ENCODE data around the gene NEMF.

DNA sequence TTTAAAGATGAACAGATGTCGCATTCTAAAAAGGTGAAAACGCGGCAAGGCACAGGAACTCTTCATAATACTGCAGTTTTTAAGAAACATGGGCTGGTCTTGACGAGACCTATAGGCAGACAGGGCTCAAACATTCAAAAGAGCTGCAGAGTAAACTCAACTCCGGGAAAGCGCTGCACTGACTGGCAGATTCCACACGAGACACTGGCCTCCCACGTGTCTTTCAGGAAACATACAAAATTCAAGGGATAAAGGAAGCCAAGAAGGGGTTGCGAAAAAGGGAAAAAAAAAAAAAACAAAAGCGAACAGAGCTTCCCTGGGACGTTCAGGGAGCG, 39.7 kb upstream of the NEMF start:
- TF ChIP-seq, protein P1, sequence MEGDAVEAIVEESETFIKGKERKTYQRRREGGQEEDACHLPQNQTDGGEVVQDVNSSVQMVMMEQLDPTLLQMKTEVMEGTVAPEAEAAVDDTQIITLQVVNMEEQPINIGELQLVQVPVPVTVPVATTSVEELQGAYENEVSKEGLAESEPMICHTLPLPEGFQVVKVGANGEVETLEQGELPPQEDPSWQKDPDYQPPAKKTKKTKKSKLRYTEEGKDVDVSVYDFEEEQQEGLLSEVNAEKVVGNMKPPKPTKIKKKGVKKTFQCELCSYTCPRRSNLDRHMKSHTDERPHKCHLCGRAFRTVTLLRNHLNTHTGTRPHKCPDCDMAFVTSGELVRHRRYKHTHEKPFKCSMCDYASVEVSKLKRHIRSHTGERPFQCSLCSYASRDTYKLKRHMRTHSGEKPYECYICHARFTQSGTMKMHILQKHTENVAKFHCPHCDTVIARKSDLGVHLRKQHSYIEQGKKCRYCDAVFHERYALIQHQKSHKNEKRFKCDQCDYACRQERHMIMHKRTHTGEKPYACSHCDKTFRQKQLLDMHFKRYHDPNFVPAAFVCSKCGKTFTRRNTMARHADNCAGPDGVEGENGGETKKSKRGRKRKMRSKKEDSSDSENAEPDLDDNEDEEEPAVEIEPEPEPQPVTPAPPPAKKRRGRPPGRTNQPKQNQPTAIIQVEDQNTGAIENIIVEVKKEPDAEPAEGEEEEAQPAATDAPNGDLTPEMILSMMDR (IDR thresholded peaks at IDR 0.05), result peak in 1 of 6 experiments; percentile 43
- TF ChIP-seq POLR2A (IDR thresholded peaks at IDR 0.05), result no peak

Data from adrenal gland (tissue), 5 donors.